GM12878 (cell line): Measurements from ENCODE around the gene GPBAR1. TPM values are rescaled to one million over a fixed set of nuclear protein-coding genes. Genes with fewer than 3 reads are reported as not detected.

Experiments used
- ASH2L ChIP-seq: fragments of 300-600, 200-600 bp; sonication (generic); IDR thresholded peaks from 2 replicates; pipeline ENCODE4 v1.6.1; 2017; ENCODE audit warnings: low read depth, mild to moderate bottlenecking, borderline replicate concordance
- BACH1 ChIP-seq: fragments of 450-650 bp; IDR thresholded peaks from 2 replicates; pipeline ENCODE4 v1.6.1; 2017; ENCODE audit warnings: mild to moderate bottlenecking, borderline replicate concordance
- BRCA1 ChIP-seq: IDR thresholded peaks from 2 replicates; pipeline ENCODE4 v1.6.1; 2011; ENCODE audit warnings: low read depth, low read length, improper control_type of control experiment
- CHD1 ChIP-seq: IDR thresholded peaks from 2 replicates; pipeline ENCODE4 v1.6.1; 2012; ENCODE audit warnings: low read depth, low read length, improper control_type of control experiment
- CHD2 ChIP-seq: IDR thresholded peaks from 2 replicates; pipeline ENCODE4 v1.6.1; 2011; ENCODE audit warnings: low read depth, low read length, improper control_type of control experiment, borderline replicate concordance
- CTCF ChIP-seq, 3 experiments: IDR thresholded peaks in 2 of 3; conservative IDR thresholded peaks in 1 of 3; 2 replicates each; pipeline ENCODE4 v1.5.1; 2011; ENCODE audit warnings: low read depth in 3 of 3, low read length in 3 of 3, mild to moderate bottlenecking in 3 of 3, control low read depth in 2 of 3, moderate library complexity in 2 of 3, inconsistent platforms in 1 of 3, mixed read lengths in 1 of 3; ENCODE audit not compliant: control insufficient read depth in 2 of 3, insufficient read depth in 1 of 3; ENCODE audit errors: extremely low read depth in 1 of 3
- EED ChIP-seq: sonication (generic); IDR thresholded peaks from 2 replicates; pipeline ENCODE4 v1.6.1; 2016; ENCODE audit warnings: antibody characterized with exemption, low read depth
- ETV6 ChIP-seq, 2 experiments: fragments of 450-650 bp in 1 of 2; IDR thresholded peaks in 1 of 2; conservative IDR thresholded peaks in 1 of 2; 2 replicates each; pipeline ENCODE4 v1.6.1; 2014; ENCODE audit warnings: antibody characterized with exemption in 1 of 2, borderline replicate concordance in 1 of 2, low read depth in 1 of 2, mild to moderate bottlenecking in 1 of 2, moderate library complexity in 1 of 2
- LARP7 ChIP-seq: fragments of 450-650 bp; IDR thresholded peaks from 2 replicates; pipeline ENCODE4 v1.6.1; 2017; ENCODE audit warnings: mild to moderate bottlenecking
- NR2F1 ChIP-seq: fragments of 450-650 bp; conservative IDR thresholded peaks from 2 replicates; pipeline ENCODE4 v1.6.1; 2017; ENCODE audit warnings: mild to moderate bottlenecking
- PML ChIP-seq: IDR thresholded peaks from 2 replicates; pipeline ENCODE4 v1.6.1; 2012; ENCODE audit warnings: low read length, inconsistent platforms
- RAD51 ChIP-seq: fragments of 450-650 bp; IDR thresholded peaks from 2 replicates; pipeline ENCODE4 v1.6.1; 2016; ENCODE audit warnings: moderate library complexity, mild to moderate bottlenecking, inconsistent platforms
- RFX5 ChIP-seq: IDR thresholded peaks from 2 replicates; pipeline ENCODE4 v1.6.1; 2011; ENCODE audit warnings: low read depth, low read length, improper control_type of control experiment
- SREBF1 ChIP-seq: IDR thresholded peaks from 2 replicates; pipeline ENCODE4 v1.6.1; 2012; ENCODE audit warnings: mild to moderate bottlenecking, low read length
- TARDBP ChIP-seq: IDR thresholded peaks from 2 replicates; pipeline ENCODE4 v1.6.1; 2016; ENCODE audit warnings: borderline replicate concordance
- ZNF687 ChIP-seq: fragments of 450-650 bp; IDR thresholded peaks from 2 replicates; pipeline ENCODE4 v1.6.1; 2017; ENCODE audit warnings: mild to moderate bottlenecking, moderate library complexity
- polyA plus RNA-seq, 11 experiments: library from polyadenylated mRNA; depleted of rRNA in 4 of 11; unstranded in 6 of 11; stranded (reverse) in 5 of 11; fragments of >200 nt; fragmentation: Nextera tagmentation in 4 of 11; fragmentation: Illumina TruSeq in 1 of 11; extraction: Ambion mirVana in 4 of 11; extraction: Trizol in 1 of 11; gene quantifications; 1 replicate in 1 of 11; 2 replicates in 10 of 11; pipeline versions ENCODE4 v1.2.1 to v1.2.3, GENCODE V29; 2011 to 2016; ENCODE audit warnings: inconsistent platforms in 2 of 11, missing spikeins in 2 of 11, low read depth in 1 of 11
- total RNA-seq, 4 experiments: library from RNA; depleted of rRNA in 3 of 4; stranded (reverse); fragments of >200 nt in 3 of 4; fragmentation: Illumina TruSeq in 1 of 4; extraction: Trizol in 1 of 4; gene quantifications; 2 replicates each; pipeline versions ENCODE4 v1.2.1 to v1.2.3, GENCODE V29; 2013 to 2021
- TF ChIP-seq, protein P1 (sequence below): IDR thresholded peaks from 2 replicates; pipeline ENCODE4 v1.6.1; 2011; ENCODE audit warnings: low read depth, low read length, improper control_type of control experiment, borderline replicate concordance
- TF ChIP-seq, protein P2 (sequence below): fragments of 450-650 bp; IDR thresholded peaks from 2 replicates; pipeline ENCODE4 v1.6.1; 2018; ENCODE audit warnings: mild to moderate bottlenecking, low read depth, moderate library complexity; ENCODE audit not compliant: partially characterized antibody

GPBAR1 gene
- total and polyA plus RNA-seq, 10 of the 15 experiments (the other 5 are each of a cell fraction or from before 2014, with no cell fraction given): 0.03 to 0.36 (median 0.11) TPM; not detected in 3

GRCh38 chr2:218269900-218270720, 9.3 kb downstream of the GPBAR1 start, which contains the start of the genes AAMP and PNKD (continued):
- no peak for TF ChIP-seq ETV6 (conservative IDR thresholded peaks at IDR 0.05 in 1 of 2, IDR thresholded peaks at IDR 0.05 in 1 of 2; ENCODE audit: borderline replicate concordance in 1 of 2, low read depth in 1 of 2)
- peak; percentile 94 for TF ChIP-seq TARDBP
- TF ChIP-seq EED: no peak
- TF ChIP-seq CTCF (IDR thresholded peaks at IDR 0.05 in 2 of 3, conservative IDR thresholded peaks at IDR 0.05 in 1 of 3; ENCODE audit: control insufficient read depth in 2 of 3, extremely low read depth in 1 of 3, insufficient read depth in 1 of 3, low read depth in 3 of 3, low read length in 3 of 3): peak in 2 of 3 experiments; percentile 10 to 33; a peak in 2 of 6 replicates
- peak; percentile 51; the same call in 1 of the 2 replicates for TF ChIP-seq BACH1
- TF ChIP-seq ZNF687: peak; percentile 49; the same call in 1 of the 2 replicates
- TF ChIP-seq LARP7: peak; percentile 47; the same call in 1 of the 2 replicates
- peak; percentile 60 for TF ChIP-seq RFX5
- peak; percentile 65 for TF ChIP-seq NR2F1
- TF ChIP-seq, protein P1, sequence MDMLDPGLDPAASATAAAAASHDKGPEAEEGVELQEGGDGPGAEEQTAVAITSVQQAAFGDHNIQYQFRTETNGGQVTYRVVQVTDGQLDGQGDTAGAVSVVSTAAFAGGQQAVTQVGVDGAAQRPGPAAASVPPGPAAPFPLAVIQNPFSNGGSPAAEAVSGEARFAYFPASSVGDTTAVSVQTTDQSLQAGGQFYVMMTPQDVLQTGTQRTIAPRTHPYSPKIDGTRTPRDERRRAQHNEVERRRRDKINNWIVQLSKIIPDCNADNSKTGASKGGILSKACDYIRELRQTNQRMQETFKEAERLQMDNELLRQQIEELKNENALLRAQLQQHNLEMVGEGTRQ: peak; percentile 15; the same call in 1 of the 2 replicates
- TF ChIP-seq SREBF1: peak; percentile 93
- TF ChIP-seq PML: peak; percentile 57; the same call in 1 of the 2 replicates
- peak; percentile 96 for TF ChIP-seq CHD2
- TF ChIP-seq BRCA1: no peak
- TF ChIP-seq, protein P2, sequence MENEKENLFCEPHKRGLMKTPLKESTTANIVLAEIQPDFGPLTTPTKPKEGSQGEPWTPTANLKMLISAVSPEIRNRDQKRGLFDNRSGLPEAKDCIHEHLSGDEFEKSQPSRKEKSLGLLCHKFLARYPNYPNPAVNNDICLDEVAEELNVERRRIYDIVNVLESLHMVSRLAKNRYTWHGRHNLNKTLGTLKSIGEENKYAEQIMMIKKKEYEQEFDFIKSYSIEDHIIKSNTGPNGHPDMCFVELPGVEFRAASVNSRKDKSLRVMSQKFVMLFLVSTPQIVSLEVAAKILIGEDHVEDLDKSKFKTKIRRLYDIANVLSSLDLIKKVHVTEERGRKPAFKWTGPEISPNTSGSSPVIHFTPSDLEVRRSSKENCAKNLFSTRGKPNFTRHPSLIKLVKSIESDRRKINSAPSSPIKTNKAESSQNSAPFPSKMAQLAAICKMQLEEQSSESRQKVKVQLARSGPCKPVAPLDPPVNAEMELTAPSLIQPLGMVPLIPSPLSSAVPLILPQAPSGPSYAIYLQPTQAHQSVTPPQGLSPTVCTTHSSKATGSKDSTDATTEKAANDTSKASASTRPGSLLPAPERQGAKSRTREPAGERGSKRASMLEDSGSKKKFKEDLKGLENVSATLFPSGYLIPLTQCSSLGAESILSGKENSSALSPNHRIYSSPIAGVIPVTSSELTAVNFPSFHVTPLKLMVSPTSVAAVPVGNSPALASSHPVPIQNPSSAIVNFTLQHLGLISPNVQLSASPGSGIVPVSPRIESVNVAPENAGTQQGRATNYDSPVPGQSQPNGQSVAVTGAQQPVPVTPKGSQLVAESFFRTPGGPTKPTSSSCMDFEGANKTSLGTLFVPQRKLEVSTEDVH: peak; percentile 57
- TF ChIP-seq CHD1: no peak
- TF ChIP-seq RAD51: peak; percentile 77
- no peak for TF ChIP-seq ASH2L
